Ramos (cell line): ENCODE measurements around the gene HAP1.
"Not testable (repeated sequence)": the region's sequence is repeated elsewhere in the genome, so short reads cannot be mapped to it uniquely, and the experiment has no call there.

Source experiments
- in situ Hi-C: fragments of 300-500 bp; cut with MboI; formaldehyde crosslinking; loops from one replicate; pipeline ENCODE4 v1.14.3; 2022; ENCODE audit warnings: low sequenced_read_pairs; ENCODE audit not compliant: unreplicated experiment

HAP1 gene

DNA sequence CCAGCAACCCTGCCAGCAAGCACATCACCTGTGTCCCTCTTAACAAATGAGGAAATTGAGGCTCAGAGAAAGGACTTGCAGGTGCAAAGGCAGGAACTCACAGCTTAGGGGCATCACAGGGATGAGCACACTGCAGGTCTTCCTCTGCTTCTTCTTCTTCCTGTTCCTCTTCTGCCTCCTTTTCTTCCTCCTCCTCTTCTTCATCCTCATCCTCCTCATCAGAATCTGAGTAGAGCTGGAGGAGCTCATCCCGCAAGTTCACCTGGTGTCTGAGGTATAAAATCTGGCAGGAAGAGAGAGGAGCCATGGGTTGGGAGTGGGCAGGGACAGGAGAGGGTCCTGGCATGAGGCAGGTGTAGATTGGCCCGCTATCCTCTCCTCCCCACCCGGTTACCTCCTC, 2.6 kb downstream of the HAP1 start:
- in situ Hi-C loops, result loop anchor here (25.0 kb wide), 1 partner anchor 380 kb away; the partner anchor contains the start of genes DHX58, HSPB9 and KAT2A

DNA sequence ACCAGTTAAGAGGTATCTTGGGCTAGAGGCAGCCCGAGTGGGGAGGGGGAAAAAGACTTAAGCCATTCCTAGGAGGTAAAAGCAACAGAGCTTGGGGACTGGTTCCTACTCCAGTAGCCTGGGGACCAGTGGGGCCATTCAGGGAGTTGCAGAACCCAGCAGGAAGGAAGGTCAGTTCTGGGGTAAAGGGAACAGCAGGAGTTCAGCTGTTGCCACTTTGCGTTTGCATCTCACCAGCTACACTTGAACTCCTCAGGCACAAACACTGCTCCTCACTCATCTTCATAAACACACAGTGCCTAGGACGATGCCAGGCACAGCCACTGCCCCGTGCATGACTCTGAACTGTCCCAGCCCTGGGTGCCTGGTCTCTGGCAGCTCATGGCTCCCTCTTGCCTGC, 4.0 kb downstream of the HAP1 start:
- in situ Hi-C loops, result loop anchor here (25.0 kb wide), 1 partner anchor 382 kb away; the partner anchor contains the start of genes DHX58, HSPB9 and KAT2A

DNA sequence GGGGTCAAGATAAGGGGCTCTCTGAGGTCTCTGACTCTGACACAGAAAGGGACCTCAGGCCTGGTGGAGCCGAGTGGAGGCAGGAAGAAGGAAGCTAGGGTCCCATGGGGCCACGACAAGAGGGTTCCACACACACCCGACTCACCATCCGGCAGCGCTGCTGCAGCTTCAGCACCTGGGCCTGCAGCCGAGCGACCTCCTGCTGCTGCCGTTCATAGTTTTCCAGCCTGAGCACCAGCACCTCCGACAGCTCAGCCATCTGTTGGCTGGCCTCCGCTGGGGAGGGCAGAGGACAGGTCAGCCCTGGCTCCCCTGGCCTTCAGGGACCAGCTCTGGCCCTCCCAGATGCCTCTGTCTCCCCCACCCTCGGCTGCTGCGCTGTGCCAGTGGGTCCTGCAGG, 6.4 kb downstream of the HAP1 start:
- in situ Hi-C loops, result loop anchor here (25.0 kb wide), 1 partner anchor 384 kb away; the partner anchor contains the start of genes DHX58, HSPB9 and KAT2A

DNA sequence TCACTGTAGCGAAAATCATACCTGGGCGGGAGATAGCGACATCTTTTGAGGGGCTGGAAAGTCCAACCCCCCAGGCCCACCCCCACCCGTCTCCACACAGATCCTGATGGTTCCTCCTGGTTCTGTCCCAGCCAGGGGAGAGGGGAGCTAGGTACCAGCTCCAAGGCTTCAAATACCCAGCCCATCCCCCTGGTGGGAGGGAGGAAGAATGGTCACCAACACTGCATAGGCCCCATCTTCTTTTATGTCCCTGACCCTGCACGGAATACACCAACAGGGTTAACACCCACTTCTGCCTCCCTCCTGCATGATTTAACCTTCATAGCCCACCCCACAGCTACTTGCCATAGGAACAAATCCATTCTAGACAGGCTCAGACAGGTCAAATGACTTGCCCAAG, 9.3 kb downstream of the HAP1 start:
- in situ Hi-C loops, result loop anchor here (25.0 kb wide), 1 partner anchor 387 kb away; the partner anchor contains the start of genes DHX58, HSPB9 and KAT2A

DNA sequence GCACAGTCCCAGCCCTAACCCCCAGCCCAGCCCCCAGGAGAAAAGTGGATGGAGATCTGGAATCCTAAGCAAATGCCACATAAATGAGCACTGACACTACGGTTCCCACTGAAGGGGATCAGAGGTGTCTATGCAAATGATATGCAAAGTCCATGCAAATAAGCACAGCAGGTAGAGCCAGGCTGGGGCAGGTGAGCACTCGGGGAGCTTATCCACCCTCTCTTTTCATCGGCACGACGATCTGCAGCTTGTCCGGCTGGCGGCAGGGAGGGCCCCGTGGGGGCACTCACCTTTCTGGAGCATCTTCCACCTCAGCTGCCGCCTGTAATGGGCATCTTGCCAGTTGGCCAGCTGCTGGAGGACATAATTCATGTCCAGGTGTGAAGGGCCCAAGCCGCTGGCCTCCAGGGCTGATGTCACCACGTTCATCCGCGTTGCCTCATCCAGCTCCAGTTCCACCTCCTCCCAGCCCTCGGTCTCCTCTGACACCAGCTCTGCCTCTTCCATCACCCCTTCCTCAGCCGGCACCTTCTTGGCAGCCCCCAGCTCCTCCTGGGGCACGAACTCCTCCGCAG, 9.9 kb downstream of the HAP1 start:
- in situ Hi-C loops, result loop anchor here (25.0 kb wide), 1 partner anchor 388 kb away; the partner anchor contains the start of genes DHX58, HSPB9 and KAT2A

DNA sequence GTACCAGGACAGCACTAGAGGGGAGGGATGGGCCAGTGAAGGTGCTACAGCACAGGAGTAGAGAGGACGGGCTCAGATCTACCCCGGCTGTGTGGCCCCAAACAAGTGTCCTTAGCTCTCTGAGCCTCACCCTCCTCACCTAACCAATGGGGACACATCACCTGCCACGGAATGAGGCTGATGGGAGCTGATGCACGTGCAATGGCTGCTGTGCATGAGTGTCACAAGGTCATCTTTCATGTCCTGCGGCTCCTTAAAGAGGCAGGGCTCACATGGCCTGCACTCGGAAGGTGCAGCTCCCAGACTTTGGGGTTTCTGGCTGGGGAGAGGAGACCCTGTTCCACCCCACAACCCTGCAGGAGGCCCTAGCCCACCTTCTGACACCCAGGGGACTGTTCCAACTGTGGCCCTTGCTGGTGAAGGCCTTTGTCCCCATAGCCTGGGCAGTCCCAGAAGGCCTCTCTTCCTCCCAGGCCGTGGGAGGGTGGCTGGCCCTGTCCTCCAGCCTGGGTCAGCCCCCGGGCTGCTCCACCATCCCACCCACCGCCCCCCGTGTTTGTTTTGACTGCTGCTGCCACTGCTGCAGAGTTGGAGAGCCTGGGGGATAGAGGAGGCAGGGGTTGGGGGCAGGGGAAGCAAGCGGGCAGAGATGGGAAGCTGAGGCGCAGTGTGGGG, 10.5 kb downstream of the HAP1 start:
- in situ Hi-C loops, result no loop called here

DNA sequence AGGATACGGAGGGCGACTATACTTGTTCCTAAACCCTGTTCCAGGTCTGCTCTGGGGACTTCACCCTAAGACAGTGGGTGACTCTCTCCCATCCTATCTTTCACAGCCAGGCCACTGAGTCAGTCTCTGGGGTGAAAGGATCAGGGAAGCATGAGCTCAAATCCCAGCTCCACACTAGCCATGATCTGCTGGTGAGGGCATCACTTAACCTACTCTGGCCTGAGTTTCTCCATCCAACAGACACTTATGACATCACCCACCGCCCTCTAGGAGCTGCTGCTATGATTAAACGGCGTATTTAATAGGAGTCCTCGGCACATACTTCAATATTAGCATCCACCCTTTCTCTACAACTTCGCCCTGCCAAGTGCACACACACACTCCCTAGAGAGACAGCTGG, 12.2 kb downstream of the HAP1 start:
- in situ Hi-C loops, result no loop called here

DNA sequence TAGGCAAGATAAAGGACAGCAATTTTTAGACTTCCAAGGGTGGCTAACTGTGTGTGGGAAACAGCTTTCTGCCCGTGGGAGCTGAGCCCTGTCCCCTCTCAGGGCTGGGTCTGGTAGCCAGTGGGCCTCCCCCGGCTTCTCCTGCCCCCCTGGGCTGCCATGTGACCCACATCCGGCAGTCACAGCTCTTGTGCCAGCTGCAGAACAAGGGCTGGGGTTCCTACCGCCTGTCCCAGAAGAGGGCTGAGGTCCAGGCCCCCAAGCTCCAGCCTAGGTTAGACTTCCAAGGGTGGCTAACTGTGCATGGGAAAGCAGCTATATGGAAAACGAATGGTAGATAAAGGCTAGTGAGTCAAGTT, 16.2 kb downstream of the HAP1 start:
- in situ Hi-C loops, result no loop called here

DNA sequence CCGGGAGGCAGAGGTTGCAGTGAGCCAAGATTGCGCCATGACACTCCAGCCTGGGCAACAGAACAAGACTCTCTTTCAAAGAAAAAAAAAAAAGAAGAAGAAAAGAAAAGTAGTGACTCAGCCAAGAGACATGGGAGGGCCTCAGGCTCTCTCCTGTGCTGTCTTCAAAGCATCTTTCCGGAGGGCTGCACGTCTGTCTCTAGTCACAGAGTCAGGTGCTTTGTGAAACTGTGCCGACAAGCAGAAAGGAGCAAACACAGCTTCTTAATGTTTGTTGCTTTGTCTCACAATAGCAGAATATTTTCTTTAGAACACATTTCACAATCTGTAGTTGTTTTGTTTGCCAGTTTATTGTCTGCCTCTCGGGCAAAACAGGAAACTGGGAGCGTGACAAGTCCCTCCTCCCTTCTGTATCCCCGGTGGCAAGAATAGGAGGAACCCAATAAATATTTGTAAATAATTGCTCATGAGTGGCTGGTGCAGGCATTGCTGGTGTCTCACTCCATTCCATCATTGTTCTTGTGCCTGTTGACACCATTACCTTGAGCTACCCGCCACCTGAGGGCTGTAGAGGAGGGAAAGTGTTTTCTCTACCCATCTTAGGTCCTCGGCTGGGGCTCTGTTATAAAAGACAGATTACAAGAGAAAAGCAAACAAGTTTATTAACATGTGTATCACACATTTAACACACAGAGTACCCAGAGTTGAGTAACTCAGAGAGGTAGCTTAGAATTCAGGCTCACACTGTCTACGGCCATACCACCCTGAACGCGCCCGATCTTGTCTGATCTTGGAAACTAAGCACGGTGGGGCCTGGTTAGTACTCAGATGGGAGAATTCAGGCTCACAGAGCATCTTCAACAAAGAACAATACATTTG, 16.8 kb downstream of the HAP1 start:
- in situ Hi-C loops, result no loop called here

DNA sequence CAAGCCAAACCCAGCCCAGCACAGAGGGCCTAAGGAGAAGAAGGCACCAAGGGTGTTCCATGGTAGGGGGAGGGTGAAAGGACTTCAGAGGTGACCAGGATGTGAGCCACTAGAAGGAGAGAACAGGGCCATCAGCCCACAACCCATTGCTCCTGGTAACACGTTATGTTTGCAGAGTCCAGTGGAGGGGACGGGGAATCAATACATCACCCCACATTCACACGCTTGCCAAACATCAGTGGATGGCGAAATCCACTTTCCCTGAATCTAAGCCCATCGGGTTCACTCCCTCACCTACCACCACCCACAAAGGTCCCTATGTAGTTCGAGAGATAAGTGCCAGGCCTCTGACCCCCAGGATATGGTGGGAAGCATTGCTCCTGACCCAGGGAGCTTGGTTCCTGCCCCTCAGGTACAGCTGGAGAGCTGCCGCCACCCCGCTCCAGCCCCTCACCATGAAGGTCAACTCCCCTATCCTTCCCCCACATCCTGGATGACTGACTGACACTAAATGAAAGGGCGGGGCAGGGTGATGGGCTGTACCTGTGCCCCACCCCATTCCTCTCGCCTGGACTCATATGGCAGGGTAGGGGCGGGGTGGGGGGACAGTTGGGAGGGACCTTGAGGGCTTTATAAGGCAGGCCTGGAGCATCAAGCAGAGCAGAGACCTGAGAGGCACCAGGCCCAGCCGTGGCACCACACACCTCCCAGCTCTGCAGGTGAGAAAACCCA, 22.6 kb downstream of the HAP1 start, which contains the start of gene GAST:
GAST (plus strand) TSS at position 663 of the 732 bp plus-strand sequence. CDS start 3,106 bp downstream, outside the sequence.
- in situ Hi-C loops, result no loop called here

DNA sequence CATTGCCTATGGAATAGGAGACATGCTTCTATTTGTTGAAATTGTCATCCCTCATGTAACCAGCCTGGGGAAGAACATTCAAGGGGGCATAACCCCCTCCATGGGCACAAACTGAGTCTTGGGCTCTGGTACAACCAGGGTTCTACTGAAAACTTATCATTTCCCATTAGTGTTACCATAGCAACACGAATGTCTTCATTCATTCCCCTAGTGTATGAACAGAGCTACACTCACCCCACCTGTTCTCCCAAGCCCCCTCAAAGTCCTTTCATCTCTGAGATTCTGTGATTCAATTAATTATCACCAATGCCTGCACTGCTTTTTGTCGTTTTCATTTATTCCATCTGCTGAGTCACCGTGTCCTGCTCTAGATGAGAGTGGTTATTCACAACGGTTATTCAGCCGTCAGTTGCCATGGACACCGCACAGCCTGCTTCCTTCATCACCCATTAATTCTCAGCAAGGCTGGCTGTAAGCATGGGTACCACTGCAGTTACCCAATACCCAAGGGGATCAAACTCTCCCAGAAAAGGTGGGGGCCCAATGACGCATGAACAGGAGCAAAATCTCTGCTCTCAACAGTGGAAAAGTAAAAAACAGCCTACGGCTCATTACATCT, 23.9 kb downstream of the HAP1 start:
- in situ Hi-C loops, result no loop called here

DNA sequence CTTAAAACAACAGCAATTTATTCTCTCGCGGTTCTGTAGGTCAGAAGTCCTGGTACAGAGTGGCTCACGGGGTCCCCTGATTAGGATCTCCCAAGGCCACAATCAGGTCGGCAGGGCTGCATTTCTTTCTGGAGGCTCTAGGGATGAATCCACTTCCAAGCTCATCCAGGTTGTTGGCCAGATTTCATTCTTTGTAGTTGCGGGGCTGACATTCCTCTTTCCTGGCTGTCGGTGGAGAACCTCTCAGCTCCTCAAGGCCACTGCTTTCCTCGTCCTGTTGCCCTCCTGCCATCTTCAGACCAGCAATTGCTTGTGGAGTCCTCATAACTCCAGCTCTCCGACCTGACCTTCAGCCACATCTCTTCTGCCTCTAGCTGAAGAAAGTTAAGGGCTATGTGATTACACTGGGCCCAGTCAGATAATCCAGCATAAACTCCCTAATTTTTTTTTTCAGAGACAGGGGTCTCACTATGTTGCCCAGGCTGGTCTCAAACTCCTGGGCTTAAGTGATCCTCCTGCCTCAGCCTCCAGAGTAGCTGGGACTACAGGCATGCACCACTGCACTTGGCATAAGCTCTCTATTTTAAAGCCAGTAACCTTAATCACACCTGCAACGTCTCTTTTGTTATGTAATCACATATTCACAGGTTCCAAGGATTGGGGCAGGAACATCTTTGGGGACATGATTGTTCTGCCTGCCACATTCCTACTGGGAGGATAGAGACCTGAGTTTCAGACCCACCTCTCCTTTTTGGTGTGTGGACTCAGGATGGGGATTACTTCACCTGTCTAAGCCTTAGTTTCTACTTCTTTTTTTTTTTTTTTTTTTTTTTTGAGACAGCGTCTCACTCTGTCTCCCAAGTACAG, 26.4 kb downstream of the HAP1 start:
- in situ Hi-C loops, result no loop called here

DNA sequence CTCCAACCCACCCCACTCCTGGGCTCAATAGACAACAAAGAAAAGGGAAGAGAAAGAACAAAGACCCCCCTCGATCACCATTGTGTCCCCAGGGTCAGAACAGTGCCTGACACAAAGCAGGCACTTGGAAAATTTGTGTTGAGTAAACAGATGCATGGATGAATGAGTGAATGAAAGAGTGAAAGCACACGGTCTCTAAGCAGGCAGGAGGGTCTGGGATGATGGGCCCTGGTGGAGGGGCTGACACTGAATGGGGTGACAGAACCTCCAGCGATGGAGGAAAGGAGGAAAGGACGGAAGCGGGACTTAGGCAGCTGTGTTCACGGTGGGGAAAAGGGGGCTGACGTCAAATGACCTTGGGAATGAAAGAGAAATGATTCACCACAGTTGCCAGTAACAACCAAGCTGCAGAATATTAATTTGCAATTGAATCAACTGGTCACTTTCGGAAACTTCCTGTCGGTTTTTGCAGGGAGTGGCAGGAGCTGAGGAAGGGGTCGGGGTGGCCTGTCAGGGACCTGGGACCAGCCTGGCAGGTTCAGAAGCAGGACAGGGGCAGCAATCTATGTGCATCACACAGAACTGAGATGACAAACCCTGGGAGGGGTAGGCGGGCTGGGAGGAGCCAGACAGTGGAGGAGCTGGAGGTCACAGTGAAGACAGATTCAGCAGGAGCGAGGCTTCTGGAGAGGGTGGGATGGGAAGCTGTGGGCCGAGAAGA, 29.0 kb downstream of the HAP1 start:
- in situ Hi-C loops, result no loop called here

DNA sequence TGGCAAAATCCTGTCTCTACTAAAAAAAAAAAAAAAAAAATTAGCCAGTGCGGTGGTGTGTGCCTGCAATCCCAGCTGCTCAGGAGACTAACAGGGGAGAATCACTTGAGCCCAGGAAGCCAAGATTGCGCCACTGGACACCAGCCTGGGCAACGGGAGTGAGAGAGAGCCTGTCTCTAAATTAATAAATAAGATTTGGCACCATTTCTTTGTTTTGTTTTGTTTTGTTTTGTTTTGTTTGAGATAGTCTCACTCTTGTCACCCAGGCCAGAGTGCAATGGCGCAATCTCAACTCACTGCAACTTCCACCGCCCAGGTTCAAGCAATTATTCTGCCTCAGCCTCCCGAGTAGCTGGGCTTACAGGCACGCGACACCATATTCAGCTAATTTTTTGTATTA, 31.7 kb downstream of the HAP1 start:
- in situ Hi-C loops, result no loop called here

DNA sequence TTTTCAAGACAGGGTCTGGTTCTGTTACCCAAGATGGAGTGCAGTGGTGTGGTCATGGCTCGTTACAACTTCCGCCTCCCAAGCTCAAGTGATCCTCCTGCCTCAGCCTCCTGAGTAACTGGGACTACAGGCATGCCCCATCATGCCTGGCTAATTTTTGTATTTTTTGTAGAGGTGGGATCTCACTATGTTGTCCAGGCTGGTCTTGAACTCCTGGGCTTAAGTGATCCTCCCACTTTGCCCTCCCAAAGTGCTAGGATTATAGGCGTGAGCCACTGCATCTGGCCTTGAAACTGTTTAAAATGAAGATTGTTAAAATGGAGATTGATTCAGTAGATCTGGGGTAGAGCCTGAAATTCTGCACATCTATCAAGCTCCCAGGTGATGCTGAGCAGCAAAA, 33.6 kb downstream of the HAP1 start:
- in situ Hi-C loops, result not testable (repeated sequence)

DNA sequence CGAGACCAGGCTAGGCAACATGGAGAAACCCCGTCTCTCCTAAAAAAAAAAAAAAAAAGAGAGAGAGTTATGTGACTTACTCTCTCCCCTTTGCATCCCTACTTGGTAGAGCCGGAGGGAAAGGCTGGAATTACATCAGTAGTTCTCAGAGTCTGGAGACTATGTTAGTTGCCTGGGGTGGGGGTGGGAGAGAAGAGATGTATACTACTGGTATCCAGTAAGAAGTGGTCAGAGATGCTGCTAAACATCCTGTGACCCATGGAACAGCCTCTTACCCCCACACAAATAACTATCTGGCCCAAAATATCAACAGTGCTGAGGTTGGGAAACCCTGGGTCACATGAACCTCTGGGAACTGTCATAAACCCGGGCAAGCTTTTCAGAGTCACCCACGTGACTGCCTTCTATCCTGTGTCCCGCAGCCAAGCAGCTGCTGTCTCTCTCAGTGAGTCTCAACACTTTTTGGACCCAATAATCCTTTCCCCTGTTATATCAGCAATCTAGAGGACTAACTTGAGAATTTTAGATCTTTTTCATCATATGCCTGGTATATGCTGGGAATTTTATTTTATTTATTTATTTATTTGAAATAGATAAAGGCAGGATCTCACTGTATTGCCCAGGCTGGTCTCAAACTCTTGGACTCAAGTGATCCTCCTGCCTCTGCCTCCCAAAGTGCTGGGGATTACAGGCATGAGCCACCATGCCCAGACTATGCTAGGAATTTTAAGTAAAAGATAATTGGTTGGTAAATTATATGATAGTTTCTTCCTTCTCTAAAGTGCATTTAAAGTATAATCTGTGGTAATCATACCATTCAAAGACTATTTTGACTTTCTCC, 37.1 kb downstream of the HAP1 start:
- in situ Hi-C loops, result no loop called here
